GM21717 (cell line): ENCODE data around the gene GSK3A.

Source experiments
- ATAC-seq: cut with Tn5 transposase; IDR thresholded peaks from one replicate; pipeline ENCODE4 v1.9.1; 2021; ENCODE audit warnings: mild to moderate bottlenecking, moderate library complexity; ENCODE audit not compliant: unreplicated experiment

Gene GSK3A

DNA sequence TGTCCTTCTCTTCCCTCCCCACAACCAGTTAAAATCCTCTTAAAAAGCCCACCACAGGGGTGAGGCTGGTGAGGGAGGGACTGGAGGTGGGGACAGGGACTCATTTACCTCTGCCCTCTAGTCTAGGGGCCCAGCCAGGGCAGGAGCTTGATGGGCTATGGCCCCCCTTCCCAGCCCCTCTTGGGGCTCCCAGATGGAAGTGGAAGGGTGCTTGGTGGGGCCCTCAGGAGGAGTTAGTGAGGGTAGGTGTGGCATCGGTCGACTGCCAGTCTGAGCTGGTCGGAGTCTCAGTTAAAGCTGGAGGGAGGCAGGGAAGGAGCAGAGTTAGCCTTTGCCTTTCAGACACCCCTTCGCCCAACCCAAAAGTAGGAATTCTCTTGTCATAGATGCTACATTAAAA is 11.8 kb downstream of the GSK3A start:
- ATAC-seq: no peak

DNA sequence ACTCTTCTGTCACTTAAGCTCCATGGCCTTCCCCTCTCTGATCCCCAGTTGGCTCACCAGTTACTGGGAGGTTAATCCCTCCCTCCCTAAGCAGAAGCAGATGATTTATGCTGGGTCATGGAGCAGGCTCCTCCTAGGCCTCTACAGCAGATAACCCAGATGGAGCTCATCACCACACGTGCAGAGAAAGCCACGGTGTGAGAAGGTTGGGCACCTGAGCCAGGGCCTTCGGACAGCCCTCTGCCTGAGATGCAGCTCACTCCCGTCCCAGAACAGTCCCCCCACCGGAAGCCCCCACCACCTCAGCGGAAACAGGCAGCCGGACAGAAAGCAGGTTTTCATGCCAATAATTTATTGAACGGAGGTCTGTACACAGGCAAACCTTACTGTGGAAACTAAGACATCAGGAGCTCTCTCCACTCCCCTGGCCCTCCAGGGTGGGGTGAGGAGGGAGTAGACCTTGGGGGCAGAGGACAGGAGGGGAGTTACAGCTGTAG is 12.5 kb downstream of the GSK3A start:
- no peak for ATAC-seq

DNA sequence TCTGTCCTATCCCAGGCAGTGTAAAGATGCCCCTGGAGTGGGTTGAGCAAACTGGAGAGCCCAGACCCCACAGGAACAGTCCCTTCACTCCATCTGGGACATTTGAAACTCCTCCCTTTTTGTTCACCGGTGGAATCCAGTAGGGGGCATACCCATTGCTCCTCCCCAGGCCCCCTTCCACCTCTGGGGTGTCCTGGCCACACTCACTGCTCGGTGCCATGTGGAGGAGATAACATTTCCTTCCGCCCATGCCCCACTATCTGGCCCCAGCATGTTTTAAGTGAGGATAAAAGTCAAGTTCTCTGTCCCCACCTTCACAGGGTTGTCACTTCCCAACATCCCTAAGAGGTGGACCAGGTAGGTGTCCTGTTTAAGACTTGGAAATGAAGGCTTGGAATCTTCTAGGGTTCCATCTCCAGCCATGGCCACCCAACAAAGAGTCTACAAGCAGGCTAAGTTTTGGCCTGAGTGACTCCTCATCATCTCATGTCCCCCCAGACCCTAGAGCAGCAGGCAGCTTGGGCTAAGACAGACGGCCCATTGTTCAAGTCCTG is 13.0 kb downstream of the GSK3A start:
- no peak for ATAC-seq

DNA sequence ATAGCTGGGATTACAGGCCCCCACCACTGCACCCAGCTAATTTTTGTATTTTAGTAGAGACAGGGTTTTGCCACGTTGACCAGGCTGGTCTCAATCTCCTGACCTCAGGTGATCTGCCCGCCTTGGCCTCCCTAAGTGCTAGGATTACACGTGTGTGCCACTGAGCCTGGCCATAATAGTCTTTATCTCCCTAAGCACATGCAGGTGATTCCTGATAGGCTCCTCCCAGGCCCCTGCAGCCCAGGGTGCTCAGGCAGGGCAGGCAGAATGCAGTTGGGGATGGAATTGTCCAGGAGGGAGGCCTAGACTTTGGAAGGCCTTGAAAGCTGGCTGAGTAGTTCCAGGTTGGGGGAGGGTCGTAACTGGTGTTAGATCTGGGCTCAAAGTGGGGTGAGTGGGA is 13.8 kb downstream of the GSK3A start:
- no peak for ATAC-seq

DNA sequence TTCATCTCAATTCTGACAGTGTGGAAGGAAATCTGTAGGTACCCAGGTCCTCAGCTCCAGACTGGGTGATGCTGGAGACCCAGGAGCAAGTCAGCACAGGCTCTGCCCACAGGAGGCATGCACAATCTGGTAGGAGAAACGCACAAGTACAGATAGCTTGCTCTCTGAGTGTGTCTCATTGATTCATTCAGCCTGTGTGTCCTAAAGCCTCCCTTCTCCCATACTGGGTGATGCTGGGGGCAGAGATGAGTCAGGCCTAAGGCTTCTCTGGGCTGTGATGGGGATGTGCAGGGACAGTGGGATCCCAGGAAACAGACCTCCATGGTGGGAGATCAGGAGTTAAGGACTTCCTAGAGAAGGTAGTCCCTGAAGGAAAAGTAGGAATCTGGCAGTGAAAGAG is 15.5 kb downstream of the GSK3A start:
- no peak for ATAC-seq

DNA sequence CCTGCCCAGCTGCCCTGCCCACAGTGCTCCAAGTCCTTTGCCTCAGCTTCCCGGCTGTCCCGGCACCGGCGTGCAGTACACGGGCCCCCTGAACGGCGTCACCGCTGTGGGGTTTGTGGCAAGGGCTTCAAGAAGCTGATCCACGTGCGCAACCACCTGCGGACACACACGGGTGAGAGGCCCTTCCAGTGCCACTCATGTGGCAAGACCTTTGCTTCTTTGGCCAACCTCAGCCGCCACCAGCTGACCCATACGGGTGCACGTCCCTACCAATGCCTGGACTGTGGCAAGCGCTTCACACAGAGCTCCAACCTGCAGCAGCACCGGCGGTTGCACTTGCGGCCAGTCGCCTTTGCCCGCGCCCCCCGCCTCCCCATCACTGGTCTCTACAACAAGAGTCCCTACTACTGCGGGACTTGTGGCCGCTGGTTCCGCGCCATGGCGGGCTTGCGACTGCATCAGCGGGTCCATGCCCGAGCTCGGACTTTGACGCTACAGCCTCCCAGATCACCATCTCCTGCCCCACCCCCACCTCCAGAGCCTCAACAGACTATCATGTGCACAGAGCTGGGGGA is 16.6 kb downstream of the GSK3A start:
- ATAC-seq: no peak

DNA sequence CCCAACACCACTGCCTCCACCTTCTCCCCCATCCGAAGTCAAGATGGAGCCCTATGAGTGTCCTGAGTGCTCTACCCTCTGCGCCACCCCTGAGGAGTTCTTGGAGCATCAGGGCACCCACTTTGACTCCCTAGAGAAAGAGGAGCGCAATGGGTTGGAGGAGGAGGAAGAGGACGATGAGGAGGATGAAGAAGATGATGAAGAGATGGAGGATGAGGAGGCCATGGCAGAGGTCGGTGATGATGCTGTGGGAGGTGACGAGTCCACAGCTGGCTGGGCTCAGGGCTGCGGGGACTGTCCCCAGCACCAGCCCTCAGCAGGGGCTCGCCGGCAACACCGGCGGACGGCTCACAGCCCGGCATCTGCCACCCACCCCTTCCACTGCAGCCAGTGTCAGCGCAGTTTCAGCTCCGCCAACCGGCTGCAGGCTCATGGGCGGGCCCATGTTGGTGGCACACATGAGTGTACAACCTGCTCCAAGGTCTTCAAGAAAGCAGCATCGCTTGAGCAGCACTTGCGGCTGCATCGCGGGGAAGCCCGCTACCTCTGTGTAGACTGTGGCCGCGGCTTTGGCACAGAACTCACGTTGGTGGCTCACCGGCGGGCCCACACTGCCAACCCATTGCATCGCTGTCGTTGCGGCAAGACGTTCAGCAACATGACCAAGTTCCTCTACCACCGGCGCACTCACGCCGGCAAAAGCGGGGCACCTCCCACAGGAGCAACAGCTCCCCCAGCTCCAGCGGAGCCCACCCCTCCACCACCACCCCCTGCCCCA is 17.3 kb downstream of the GSK3A start:
- no peak for ATAC-seq

DNA sequence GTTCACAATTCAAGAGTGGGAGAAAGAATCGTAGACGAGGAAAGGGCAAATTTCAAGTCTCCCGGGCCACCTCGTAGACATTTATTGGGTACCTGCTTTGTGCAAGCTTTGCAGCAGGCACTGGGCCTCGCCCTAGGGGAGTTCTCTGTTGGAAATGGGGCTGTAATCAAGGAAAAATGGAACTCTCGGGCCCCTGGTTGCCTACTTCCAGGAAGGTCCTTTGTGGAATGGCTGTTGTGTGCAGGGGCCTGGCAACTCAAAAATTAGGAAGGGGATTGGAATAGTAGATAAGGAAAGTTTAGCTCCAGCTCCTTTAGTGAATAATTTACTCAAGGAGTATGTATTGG is 21.7 kb downstream of the GSK3A start:
- ATAC-seq: no peak

DNA sequence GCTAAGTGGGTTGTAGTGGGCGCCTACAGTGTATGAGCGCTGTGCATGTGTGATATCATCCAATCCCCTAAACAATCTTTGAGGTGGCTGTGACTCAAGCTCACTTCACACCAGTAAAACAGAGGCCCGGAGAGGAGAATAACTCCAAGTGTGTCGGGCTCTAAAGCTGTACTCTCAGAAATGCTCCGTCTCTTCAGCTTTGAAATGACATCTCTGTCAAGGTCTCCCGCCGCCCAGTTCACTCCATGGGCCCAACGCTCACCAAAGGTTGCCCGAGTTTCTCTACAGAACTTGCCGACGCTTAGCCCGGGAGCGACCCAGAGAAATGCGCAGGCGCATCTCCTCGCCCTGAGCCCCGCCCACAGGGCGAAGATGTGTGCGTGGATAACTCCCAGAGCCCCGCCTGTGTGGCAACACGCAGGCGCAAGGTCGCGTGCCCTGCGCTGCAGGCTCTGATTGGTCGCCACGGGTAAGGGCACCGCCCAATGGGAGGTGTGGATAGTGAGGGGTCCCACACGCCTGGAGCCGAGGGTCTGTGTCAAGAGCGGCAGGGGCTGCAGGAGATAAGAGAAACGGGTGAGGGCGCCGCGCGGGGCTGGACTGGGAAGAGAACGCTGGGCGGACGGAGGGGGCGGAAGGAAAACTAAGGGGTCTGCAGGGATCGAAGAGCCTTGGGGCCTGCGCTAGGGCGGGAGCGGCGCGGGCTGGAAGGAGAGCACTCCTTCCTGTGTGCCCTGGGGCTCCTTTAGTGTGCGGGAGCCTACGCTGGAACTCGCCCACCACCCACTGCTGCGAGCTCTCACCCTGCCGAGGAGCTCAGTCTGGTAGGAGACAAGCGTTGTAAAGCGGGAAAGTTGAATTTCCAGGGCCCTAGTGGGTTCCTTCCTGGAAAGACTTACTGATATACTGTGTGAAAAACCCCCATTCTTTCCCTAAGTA is 22.3 kb downstream of the GSK3A start, which contains the start of gene ZNF526:
ZNF526 (plus strand) TSS at position 501 of the 939 bp plus-strand sequence. CDS start 4,092 bp downstream, outside the sequence.
- ATAC-seq: peak; percentile 48

DNA sequence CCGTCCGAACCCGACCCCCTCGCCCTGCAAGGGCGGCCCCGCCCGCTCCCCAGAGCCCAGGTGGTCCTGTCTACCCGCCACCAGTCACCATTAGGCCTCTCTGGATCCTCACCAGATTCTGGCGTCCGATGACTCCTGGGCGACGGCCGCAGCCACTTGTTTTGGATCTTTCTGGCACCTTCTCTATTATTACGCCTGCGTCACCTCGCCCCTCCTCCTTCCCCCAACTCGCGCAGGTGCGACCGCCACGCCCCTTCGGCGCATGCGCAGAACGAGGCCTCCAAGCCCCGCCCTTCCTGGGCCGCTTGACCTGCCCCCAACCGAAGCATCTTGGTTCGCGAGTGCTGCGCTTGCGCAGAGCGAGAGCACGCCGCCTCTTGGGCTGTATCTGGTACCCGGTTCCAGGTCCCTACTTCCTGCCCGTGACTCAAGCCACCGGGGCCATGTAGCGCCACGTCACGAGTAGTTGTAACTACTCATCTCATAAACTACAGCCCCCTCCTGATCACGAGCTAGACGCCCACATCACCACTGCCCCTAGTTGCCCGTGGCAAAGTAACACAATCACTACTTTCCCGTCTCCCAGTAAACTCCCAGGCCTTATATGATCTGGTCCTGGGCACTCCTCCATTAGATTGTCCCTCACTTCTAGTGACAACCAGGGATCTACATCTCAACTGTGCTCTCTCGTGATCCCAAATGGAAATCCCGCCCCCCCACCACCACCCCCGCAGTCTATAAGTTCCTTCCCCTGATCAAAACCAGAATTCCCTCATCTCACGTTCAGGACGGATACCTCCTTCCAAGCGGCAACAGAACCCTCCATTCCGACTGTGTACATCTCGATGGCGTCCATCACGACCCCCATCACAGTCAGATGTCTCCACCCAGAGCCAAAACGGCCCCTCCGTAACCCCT is 24.6 kb downstream of the GSK3A start, which contains the start of gene DEDD2:
DEDD2 (minus strand) TSS at position 158 of the 918 bp plus-strand sequence. CDS start 670 bp downstream, outside the sequence.
- ATAC-seq: peak; percentile 53

DNA sequence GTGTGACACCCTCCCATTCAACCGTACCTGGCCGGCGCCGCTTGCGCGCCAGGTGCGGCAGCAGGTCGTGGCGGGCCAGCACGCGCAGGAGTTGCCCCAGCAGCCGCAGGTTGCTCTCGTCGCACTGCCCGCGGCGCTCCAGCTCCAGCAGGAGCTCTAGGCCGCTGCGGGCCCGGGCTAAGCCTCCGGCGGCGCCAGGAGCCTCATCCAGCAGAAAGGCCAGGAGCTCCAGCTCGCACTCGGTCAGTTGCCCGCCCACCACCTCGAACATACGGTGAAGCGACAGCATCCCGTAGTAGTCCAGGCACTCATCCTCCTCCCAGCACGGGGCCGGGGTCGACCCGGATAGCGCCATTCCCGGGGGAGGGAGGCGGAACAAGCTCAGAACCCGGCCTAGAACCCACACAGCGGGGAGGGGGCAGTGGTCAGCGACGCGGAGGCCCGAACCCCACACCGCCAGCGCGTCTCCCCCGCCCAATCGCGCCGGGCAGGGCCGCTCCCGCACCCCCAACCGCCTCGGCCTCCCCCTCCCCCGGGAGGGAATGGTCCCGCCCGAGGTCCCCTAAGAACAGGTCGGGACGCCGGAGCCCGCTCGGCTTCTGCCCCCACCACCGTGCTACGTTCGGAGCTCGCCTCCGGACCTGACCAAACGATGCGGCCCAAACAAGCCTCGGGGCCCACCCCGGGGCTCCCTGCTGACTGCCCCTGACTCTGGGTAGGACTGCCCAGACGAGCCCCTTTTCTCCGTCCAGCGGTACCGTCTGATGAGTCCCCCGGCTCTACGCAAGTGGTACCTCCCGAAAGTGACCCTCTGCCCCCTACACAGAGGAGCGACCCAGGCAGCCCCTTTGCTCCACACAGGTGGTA is 25.5 kb downstream of the GSK3A start:
- ATAC-seq: peak; percentile 1

DNA sequence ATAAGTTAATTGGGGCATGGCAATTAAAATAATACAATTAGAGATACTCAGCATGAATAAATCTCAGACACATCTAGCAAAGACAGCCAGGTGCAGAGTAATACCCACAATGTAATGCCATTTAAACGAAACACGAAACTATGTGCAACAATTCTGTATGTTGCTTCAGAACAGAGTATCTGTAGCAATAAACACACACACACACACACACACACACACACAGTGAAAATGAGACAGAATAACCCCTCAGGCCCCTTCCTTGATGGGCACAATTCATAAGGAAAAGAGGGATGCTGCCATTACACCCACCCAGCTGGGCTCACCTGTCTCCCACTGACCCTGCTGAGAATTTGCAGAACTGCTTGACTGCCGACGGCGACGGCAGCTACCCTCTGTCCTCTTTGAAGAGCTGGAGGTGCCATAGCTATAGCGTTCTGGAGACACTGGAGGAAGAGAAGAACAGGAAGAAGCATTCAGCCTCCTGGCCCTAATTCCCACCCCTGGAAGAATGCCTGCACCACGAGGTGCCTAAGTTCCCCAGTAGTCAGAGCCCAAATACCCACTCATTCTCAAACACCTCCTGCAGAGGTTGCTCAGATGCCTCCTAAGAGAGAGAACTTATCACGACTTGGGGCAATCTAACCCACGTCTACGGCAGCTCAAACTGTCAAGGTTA is 27.5 kb downstream of the GSK3A start:
- no peak for ATAC-seq

DNA sequence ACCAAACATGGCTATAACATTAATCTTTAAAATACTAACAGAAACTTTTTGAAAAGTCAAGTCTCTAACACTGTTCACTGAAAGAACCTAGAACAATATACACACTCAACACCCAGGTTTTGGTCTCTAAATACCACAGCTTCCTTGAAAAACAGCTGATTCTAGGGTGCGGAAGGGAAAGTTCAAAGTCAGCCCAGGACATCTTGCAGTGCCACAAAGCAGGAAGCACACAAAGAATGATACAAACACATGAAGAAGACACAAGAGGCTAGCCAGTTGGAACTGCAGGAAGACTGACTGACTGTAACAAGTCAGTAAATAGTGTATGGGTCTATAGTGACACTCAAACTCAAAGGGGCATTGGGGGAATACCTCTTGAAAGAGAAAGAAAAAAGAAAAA is 29.5 kb downstream of the GSK3A start:
- no peak for ATAC-seq

DNA sequence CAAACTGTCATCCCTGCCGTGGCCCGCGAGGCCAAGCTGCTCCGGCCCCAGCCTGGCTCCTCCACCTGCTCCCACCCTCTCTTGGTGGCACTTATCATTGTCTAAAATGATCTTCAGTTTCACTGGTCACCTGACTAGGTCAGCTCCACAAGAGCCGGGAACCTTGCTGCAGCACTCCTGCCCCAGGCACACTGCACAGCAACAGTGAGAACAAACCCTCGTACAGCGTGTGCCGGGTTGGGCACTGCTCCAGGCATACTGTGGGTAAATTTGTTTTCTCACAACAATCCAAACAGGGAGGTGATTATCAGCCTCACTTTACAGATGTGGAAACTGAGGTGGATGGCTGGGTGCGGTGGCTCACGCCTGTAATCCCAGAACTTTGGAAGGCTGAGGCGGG is 33.8 kb downstream of the GSK3A start:
- no peak for ATAC-seq

DNA sequence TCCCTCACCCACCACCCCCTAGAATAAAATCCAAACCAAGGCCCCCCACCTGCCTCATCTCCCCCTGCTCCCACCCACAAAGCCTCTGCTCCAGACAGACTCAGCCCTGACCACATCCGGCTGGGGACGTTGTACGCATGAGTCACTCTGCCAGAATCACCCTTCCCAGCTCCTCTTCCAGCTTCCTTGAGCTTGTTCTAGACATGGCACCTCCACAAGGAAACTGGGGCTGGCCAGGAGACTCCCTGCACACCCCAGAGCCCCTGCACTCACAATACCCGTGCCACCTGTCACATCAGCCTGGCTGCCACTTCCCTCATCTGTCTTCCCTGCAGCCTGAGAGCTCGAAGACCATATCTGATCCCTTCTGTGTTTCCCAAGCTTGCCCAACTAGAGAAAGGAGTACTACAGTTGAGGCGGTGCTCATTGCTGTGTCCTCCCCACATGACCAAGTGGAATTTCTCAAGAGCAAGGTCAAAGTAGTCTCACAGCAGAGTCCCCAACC is 34.6 kb downstream of the GSK3A start:
- ATAC-seq: no peak

DNA sequence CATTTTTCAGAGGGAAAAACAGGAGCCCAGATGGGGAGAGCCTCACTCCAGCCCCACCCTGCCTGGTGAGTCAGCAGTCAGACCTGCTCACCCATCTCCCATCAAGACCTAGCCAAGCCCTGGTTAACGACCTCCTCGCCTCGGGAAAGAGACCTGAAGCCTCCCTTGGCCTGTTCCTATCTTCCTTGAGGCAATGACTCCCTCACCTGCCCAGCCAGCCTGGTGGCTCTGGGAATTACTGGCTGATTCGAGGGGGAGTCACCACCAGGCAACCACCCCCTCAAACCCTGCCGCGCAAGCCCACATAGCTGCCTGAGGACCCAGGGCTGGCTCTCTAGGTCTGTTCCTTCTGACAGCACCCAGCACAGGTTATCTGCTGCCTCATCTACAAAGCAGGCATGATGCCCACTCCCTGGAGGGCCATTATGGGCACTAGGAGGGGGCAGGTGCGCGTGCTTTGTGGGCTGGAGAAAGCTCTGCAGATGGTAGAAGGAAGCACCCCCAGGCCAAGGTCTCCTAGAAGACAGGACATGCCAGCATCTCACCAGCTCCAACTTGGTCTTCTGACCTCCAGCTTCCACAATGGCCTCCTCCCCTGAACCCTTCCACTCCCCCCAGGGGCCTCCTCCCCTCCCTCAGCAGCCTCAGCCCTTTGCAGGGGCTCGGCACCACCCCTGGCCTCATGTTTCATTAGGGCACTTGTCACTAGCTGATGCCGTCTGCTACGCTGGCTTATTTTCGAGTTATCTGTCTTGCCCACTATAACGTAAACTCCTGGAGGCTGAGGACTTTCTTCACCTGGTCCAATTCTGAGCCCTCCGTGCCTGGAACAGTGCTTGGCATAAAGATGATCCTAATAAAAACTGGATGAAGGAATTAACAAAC is 35.3 kb downstream of the GSK3A start:
- no peak for ATAC-seq

DNA sequence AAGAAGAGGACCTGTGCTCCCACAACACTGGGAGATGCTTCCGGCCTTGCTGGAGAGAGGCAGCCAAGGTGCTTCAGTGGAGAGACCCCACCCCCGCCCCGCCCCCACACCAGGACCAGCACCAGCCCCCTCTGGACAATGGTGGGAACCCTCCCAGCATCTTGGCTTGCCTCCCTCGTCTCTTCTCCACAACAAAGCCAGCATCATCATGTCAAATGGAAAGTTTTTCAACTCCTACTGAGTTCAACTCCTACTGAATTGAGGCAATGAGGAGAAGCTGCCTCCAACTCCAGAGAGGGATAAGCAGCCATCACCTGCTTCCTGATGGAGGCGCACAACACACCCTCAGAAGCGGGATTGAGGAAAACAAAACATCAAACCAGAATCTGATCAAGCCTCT is 37.7 kb downstream of the GSK3A start:
- no peak for ATAC-seq
